ENCODE measurements around the gene C2orf92.
"Not testable (repeated sequence)": the region's sequence is repeated elsewhere in the genome, so short reads cannot be mapped to it uniquely, and the experiment has no call there.

C2orf92 gene

DNA sequence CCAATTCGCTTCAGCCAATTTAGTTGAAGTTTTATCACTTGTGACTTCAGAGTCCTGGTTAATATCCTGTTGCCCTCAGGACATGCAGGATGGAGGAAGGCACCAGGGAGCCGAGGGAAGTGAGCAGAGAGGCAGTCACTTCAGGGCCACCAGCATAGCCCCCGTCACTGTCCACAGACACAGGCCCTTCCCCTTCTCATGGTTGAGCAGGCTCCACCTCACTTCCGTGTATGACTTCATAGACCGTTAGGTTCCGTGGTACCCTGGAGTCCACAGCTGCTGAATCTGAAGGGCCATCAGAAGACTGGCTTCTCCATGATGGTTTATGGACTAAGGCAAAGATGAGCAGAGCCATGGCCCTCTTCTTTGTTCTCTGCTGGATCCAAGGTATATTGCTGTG is at the start of gene C2orf92:
Gene C2orf92, plus strand, starts transcription at position 266 of the 400 bp plus-strand sequence. Its CDS starts 76 bp downstream, at position 342.
- no peak for DNase-seq

DNA sequence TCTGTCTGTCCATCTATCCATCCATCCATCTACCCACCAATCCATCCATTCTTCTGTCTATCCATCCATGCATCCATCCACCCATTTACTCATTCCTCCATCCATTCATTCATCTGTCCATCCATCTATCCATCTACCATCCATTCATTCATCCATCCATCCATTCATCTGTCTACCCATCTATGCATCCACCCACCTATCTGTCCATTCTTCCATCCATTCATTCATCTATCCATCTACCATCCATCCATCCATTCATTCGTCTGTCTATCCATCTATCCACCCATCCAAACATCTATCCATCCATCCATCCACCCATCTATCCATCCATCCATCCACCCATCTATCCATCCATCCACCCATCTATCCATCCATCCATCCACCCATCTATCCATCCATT is 49.0 kb upstream of the C2orf92 start:
- DNase-seq, result not testable (repeated sequence)

DNA sequence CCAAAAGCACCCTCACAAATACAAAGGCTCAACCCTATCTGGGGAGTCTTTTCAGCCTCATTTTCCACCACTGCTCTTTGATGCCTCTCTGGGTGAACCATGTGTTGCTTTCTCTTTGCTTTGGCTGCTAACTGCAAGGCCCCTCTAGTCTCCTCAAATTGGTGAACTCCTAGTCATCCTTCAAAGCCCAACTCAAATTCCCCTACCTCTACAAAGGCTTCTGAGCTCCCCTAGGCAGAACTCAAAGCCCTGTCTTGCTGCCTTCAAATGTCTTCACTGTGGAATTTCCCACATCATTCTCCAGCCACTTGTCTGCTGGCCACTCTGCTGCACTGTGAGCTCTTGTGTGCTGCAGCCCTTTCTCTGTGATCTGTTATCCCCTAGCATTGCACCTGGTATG is 46.5 kb upstream of the C2orf92 start:
- DNase-seq, result not testable (repeated sequence)

DNA sequence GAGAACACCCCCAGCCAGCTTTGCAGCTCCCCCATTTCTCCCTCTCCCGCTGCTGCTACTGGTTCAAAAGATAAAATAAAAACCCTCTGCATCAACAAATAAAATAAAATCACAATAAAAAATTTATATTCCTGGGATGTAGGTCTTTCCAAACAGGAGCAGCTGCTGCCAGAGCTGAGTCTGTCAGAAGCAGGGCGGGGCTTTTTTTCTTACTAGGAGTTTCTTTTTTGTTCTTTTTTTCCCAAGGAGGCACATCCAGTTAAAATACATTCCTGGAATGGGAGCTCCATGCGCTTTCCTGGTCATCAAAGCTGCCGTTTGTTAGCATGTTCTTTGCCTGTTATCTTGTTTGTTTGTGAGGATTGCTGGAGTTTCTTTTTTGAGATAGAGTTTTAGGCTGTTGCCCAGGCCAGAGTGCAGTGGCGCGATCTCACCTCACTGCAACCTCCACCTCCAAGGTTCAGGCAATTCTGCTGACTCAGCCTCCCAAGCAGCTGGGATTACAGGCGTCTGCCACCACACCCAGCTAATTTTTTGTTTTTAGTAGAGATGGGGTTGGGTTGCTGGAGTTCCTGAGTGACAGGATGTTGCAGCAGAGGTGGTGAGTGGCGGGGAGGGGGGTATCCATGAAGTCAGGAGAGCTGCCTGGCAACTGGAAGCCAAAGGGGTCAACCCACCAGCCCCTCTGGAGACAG is 44.0 kb upstream of the C2orf92 start:
- DNase-seq, result not testable (repeated sequence)

DNA sequence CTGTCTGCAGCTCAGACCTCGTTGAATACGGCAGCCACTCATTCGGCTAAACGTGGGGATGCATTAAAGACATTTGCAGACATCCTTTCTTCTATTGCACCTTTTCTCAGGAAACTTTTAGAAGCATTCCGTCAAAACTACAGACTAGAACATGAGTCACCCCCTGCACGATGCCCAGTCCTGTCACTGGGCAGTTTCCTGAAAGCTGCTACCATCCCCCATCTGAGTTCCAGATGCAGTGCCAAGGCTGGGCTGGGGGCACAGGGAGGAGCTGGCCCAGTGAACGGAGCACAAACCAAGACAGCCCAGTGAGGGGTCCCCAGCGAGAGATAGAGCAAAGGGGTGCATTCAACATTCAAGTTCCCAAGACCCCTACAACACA is 43.5 kb upstream of the C2orf92 start:
- DNase-seq, result not testable (repeated sequence)

DNA sequence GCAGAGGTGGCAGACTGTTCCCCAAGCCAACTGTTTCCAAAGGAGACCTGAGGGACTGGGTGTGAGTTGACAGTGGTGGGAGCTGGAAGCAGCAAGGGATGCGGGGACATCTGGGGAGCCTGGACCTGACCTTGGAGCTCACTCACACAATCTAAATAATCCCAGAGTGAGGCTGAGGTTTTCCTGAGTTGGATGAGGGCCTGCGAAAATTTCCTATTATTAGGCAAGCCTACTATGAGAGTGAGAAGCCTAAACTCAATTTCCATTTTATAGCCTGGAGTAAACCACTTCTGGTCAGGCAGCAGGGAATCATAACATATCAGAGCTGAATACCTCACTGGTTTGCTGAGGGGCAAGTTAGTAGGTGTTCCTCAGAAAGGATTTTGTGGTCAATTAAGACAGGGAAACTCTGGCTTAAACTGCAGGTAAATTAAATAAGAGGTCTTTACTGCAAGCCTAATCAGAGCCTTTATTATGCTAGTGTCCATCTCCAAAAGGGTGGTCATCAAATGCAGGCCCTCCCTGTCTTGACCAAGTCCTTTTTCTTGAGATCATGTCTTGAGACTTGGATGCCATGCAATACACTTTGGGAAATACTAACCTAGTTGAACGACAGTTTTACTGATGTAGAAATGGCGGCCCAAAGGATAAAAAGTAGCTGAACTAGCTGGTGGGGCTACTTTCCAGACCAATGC is 25.3 kb upstream of the C2orf92 start:
- DNase-seq, result no peak

DNA sequence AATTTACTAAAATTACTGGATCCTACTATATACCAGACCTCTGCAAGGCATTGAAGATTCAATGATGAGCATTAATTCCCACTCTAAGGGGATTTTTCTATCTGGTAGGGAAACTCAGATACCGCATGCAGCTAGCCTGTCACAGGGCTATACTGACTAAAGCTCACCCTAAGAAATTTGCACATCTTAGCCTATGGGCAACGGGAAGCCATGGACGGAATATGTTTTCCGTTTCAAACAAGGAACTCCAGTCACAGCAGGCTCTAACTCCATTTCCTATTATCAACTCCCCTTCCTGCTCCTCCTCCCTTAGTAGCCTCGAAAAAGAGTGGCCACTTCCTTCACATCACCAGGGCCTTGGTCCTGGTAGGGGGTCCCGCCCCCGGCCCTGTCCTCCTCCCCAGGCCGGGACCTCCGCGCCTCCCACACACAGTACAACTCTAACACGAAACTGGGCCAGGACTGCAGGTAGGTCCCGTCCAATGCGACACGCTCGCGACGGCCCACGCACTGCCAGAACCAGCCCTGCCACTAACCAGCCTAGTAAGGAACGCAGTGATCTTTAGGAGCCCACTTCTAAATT is 24.3 kb upstream of the C2orf92 start:
- no peak for DNase-seq

DNA sequence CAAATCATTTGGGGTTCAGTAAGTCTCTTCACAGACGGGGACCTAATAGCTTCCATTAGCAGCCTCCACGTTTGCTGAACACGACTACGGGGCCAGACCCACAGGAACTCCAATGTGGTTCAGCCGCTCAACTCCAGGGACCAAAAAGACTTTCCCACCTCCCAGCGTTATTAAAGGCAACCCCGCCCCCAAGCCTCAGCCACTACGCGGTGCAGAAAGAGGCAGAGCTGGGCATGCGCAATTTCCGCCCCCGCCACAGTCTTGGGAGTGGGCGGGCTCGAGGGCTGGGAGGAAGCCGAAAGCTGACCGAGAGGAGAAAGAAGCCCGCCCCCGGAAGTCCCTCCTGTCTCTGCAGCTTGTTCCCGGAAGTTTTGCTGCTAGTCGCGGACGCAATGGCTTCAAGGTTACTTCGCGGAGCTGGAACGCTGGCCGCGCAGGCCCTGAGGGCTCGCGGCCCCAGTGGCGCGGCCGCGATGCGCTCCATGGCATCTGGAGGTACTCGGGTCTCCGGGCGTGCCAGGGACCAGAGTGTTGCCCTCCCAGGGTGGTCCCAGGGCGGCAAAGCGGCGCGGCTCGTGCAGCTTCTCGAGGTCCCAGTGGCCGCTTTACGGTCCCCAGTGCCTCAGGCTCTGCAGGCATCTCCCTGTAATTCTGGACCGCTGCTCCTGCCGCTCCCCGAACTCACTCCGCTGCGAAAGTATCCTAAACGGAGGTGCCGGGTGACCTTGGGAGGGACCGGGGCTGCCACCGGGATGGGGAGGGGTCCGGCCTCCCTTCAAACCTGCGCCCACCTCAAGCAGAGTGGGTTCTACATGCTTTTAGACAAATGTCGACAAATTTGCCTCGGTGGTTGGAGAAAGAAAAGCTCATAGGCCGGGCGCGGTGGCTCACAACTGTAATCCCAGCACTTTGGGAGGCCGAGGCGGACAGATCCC is 23.6 kb upstream of the C2orf92 start, which contains the start of gene COX5B:
Gene COX5B, plus strand, starts transcription at position 368 of the 935 bp plus-strand sequence. Its CDS starts 25 bp downstream, at position 393.
- DNase-seq, result peak; percentile 100

DNA sequence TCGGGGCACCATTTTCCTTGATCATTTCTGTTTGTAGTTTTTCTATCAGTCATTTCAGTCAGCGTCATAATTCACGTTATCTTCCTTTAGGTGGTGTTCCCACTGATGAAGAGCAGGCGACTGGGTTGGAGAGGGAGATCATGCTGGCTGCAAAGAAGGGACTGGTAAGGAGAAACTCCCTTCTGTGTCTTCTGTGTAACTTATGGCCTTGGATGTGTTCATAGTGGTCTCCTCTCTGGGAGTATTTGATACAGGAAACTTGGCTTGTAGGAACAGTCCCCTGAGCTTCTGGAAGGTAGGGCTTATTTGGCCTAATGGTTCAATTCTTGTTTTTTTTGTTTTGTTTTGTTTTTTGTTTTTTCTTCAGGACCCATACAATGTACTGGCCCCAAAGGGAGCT is 22.5 kb upstream of the C2orf92 start:
- no peak for DNase-seq

DNA sequence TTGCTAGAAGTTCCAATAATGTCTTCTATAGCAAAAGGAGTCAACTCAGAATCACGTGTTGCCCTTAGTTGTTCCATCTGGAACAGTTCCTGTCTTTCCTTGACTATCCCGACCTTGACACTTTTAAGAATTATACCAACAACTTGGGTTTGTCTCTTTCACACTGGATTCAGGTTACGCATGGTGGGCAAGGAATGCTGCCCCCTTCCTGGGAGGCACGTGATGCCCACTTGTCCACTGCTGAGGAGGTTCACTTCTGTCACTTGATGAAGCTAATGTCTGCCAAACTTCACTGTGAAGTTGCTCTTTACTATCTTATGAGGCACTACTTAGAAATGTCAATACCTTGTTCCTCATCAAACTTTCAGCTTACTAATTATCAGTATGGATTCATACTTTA is 18.4 kb upstream of the C2orf92 start:
- DNase-seq, result no peak

DNA sequence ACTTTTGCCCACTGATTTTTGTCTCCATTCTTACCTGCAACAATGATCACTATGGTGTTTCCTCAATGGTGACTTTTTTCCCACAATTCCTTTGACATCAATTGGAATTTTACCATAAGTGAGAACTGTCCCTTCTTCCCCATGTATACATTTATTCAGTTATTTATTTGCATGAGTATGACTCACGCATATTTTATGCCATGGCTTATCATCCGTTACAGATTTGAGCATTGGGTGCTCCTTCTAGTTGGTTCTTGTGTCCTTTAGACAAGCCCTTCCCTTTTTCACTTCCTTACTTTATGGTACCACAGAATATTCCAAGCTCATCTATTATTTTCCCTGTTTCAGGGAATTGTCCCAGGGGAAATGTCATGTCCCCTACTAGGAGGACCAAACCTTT is 16.0 kb upstream of the C2orf92 start:
- no peak for DNase-seq

DNA sequence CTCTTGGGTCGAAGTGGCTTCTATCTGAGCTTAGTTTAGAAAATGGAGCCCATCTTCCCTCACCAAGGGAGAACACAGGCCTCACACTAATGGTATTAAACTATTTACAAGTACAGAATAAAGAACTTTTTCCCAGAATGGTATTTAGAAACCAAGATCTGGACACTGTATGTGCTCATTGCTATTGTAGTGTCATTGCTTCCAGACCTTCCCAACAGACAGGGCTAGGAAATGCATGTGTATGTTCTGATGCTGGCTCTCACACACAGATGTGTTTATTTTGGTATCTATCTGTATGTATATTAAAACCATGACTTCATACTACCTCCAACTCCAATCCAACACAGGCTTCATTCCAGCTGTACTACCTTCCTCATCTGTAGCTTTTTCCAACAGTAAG is 15.6 kb upstream of the C2orf92 start:
- no peak for DNase-seq

DNA sequence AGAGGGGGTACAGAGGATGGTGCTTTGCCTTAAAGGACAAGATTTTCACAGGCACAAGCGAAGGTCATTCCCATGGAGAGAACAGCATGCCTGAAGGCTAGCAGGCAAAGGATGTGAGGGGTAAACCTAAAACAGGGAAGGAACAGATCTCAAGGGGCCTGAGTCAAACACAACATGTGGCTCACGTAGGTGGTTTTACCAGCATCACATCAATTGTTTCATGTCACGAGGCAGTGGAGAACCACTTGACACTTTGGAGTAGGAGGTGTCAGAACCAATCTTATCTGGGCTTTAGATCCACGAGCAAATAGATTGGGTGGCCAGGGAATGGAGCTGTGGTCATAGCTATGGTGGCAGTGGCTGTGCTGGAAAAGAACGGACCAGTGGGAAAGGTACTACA is 15.2 kb upstream of the C2orf92 start:
- no peak for DNase-seq

DNA sequence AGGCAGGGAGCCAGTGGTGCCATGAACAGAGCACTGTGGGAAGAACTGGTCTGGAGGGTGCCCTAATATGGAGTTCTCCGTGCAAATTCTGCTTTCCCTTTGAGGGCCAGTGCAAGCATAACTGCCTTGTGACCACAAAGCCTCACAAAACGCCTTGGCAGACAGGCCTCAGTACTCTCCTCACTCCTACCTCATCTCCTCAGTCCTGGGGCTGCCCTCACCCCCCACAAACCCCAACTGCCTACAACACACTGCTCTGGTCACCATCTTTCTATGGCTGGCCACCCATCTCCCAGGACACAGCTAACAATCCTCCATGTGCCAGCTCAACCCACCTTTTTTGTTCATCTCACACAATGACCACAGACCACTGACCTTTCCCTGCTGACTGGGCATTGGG is 14.7 kb upstream of the C2orf92 start:
- DNase-seq, result no peak

DNA sequence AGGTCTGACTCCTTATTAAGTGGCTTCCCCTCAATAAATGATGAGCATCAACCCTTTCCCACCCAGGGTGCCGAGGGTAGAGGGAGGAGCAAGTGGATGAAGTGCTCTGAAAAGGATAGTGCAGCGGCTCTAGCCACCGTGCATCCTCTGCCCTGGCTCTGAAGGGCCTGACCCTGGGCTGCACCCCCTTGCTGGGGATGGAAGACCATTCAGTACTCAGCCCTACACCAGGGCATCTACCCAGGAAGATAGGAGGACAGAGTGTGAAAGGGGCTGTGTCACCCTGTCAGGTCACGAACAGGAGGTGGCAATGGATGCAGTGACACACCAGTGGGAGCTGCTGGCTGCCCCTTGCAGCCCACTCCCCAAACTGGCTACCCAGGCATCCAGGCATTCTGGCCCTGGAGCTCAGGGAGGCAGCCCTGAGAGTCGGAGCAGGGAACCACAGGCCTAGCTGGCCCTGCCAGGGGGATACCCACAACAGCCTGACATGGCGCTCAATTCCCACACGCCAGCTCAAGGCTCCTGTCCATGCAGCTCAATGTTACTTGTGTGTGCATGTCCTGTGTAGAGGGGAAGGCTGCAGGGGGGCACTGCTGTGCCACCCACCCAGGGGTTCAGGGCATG is 13.3 kb upstream of the C2orf92 start:
- no peak for DNase-seq

DNA sequence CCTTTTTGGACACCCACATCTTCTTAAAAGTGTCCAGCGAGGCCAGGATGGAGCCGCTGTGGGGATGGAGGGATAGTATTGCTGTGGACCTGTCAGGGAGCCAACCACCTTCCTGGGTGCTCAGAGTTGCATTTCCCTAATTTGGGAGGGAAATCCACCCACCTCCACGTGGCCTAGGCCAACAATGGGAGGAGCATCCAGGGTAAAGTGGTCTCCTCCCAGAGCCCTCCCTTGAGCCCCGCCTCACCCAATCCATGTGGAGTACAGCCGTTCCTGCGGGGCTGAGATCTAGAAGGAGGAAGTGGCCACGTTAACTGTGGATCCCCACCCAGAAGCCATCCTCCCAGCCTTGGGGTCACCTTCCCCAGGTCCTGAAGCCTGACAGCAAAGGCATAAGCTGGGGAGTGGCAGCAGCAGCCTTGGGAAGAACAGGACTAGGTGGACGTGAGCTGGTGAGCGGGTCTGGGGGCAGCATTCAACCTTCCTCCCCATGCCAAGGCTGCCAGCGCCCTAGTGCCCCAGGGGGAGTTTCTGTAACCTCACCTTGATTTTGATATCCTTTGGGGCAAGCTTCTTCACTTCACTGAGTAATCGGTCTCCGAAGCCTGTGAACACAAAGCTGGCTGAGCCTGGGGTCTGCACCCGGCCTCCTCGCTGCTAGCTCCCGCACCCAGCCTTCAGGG is 12.5 kb upstream of the C2orf92 start:
- DNase-seq, result no peak

DNA sequence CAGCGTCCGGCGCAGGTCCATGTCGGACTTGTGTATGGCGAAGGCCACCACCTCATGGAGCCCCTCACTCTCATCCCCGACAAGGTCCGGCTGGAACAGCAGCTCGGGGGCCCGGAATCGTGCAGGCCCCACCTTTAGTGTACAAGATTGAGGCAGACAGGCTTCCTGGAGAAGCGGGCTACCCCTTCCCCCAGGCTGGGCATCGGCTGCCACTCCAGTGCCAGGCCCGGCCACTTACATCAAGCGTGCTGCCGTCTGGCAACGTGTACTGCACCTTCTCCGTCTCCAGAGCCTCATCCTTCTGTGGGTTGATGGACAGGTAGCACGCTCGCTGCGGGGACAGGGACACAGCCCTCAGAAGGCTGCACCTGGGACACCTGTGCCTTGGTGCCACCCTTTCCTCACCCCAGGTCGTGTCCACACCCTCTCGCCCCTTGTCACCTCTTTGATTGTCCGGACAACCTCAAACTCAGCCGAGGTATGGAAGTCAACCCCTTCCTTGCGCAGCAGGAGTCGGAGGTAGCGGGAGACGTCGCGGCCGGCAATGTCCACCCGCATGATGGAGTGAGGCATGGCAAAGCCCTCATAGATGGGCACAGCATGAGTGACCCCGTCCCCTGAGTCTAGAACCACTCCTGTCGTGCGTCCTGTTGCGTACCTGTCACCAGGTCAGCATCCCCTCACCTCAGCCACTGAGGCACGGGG is 11.4 kb upstream of the C2orf92 start:
- DNase-seq, result no peak

DNA sequence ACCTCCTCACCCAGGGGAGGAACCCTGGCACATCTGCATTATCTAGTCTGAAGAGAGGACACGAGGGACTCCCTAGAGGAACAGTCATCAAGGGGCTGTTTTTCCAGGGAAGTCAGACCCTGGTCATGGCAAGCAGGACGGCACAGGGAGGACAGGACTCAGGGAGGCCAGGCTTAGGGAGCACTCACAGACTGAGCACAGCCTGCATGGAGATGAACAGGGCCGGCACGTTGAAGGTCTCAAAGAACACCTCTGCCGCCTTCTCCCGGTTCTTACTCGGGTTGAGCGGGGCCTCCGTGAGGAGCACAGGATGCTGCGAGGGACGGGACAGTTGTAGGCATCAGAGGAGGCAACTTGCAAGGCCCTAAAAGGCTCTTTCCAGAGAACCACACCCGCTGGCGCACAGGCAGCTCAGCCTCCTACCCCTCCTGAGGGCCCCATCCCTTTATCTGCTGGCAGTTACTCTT is 10.8 kb upstream of the C2orf92 start:
- no peak for DNase-seq

DNA sequence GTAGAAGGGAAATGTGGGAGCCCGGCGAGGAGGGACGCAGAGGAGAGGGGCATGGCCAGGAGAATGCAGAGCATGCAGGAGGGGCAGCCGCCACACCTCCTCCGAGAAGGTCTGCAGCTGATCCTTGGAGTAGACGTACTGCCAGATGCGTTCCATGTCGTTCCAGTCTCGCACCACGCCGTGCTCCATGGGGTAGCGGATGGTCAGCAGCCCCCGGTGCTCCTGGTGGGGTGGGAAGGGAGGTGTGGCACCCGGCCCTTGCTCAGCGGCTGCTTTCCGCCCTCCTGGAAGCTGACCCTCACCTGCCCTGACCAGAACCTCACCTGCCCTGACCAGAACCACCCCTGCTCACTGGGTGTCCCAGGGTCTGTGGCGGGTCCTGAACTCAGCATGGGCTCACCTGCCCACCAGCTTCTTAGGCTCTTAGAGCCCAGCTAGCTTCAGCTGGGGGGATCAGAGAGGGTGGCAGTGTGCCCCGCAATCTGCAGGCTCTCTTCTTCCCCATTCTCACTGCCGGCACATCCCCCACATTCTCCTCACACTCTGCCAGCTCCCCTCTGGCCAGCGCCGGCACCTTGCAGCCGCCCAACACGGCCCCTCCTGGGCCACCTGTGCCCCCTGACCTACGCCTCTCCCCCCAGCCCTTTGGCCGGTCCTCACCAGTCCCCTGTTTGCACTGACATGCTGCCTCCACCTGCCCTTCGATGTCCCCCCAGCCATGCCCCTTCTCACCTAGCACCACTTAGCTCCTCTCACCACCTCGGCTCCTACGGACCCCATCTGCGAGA is 10.1 kb upstream of the C2orf92 start:
- no peak for DNase-seq

DNA sequence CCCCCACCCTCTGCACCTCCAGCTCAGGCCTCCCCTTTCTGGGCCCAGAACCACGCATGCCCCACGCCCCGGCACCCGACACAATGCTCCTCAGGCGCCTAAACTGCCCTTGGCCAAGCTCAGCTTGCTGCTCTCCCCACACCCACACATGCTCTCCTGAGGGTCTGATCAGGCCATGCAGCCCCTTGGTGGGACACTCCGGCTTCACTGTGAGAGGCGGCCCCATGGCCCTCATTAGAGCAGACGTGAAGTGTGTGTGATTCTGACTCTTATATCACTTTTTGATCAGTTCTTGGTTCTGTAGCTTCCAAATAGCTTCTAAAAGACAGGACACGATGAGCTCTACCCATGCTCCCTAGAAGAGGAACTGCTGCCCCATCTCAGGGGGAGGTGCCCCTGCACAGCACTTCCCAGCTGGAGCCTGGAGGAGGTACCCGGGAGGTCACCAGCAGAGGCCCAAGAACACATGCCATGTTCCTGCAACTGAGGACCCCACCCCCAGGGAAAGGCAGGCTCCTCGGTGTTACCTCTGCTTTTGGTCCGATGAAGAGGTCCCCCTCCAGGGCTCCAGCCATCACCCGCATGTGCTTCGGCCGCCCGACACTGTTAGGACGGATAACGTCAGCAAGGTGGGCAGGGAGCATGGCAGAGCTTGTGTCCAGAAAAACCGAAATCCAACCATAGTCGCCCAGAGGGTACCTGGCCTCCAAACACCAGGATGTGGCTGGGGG is 9.3 kb upstream of the C2orf92 start:
- no peak for DNase-seq
